HG03045 (cell line): ENCODE data around the gene PNPT1.

Experiments used
- ATAC-seq: cut with Tn5 transposase; IDR thresholded peaks from one replicate; pipeline ENCODE4 v1.9.1; 2021; ENCODE audit warnings: mild to moderate bottlenecking, moderate library complexity; ENCODE audit not compliant: unreplicated experiment

PNPT1 gene

GRCh38 chr2:55672630-55673029, 21.0 kb downstream of the PNPT1 start:
- ATAC-seq = no peak

GRCh38 chr2:55668956-55669355, 24.7 kb downstream of the PNPT1 start:
- no peak for ATAC-seq

GRCh38 chr2:55653255-55653654, 40.4 kb downstream of the PNPT1 start:
- ATAC-seq = no peak

- ATAC-seq = no peak
Observed at GRCh38 chr2:55649211-55649610, 44.4 kb downstream of the PNPT1 start.

GRCh38 chr2:55636831-55637230, 56.8 kb downstream of the PNPT1 start:
- no peak for ATAC-seq

- no peak for ATAC-seq
Observed at GRCh38 chr2:55628931-55629330, 64.7 kb downstream of the PNPT1 start.

GRCh38 chr2:55627915-55628314, 65.7 kb downstream of the PNPT1 start:
- no peak for ATAC-seq

GRCh38 chr2:55621802-55622201, 71.8 kb downstream of the PNPT1 start:
- ATAC-seq = no peak

GRCh38 chr2:55620123-55620779, 73.4 kb downstream of the PNPT1 start:
- ATAC-seq = no peak

GRCh38 chr2:55618275-55619055, 75.2 kb downstream of the PNPT1 start:
- peak; percentile 30 for ATAC-seq

- ATAC-seq = no peak
Observed at GRCh38 chr2:55618025-55618274, 75.7 kb downstream of the PNPT1 start.

GRCh38 chr2:55617175-55618024, 76.2 kb downstream of the PNPT1 start, which contains the start of gene PPP4R3B:
Gene PPP4R3B, minus strand, starts transcription at chr2:55617622. Its CDS starts 337 bp downstream, at chr2:55617285.
- ATAC-seq = peak; percentile 85

- peak; percentile 26 for ATAC-seq
Observed at GRCh38 chr2:55616551-55617174, 77.0 kb downstream of the PNPT1 start.

GRCh38 chr2:55611997-55612396, 81.6 kb downstream of the PNPT1 start:
- no peak for ATAC-seq

- ATAC-seq = no peak
Observed at GRCh38 chr2:55610954-55611743, 82.5 kb downstream of the PNPT1 start.

GRCh38 chr2:55609938-55610578, 83.6 kb downstream of the PNPT1 start:
- ATAC-seq = no peak

GRCh38 chr2:55609193-55609794, 84.3 kb downstream of the PNPT1 start:
- ATAC-seq = no peak

- ATAC-seq = no peak
Observed at GRCh38 chr2:55607717-55608116, 85.9 kb downstream of the PNPT1 start.

- ATAC-seq = no peak
Observed at GRCh38 chr2:55604027-55604565, 89.5 kb downstream of the PNPT1 start.
